GM23338 (cell line): ENCODE data around the gene PPP1R9B.

Experiments
- CREB1 ChIP-seq: fragments of 250-450 bp; sonication (Bioruptor Pico); IDR thresholded peaks from 2 replicates; pipeline ENCODE4 v1.5.0; 2020; ENCODE audit warnings: low read depth, mild to moderate bottlenecking, moderate library complexity
- CTCF ChIP-seq, 2 experiments: fragments of 200-600 bp in 1 of 2; sonication (generic) in 1 of 2; conservative IDR thresholded peaks; 2 replicates each; pipeline versions ENCODE4 v1.5.1 to v1.6.1; 2016 to 2017; ENCODE audit warnings: antibody characterized with exemption in 2 of 2, low read depth in 2 of 2, mild to moderate bottlenecking in 2 of 2, moderate library complexity in 1 of 2
- EZH2 ChIP-seq: fragments of 200-600 bp; sonication (generic); IDR thresholded peaks from one replicate; pipeline ENCODE4 v1.8.0; 2017; ENCODE audit warnings: antibody characterized with exemption, mild to moderate bottlenecking, low read depth; ENCODE audit not compliant: unreplicated experiment
- EZH2phosphoT487 ChIP-seq: fragments of 200-600 bp; sonication (generic); IDR thresholded peaks from one replicate; pipeline ENCODE4 v1.8.1; 2018; ENCODE audit warnings: antibody characterized with exemption; ENCODE audit not compliant: unreplicated experiment
- POLR2AphosphoS5 ChIP-seq: IDR thresholded peaks from 2 replicates; pipeline ENCODE4 v1.6.1; 2016; ENCODE audit warnings: antibody characterized with exemption, low read depth
- STAT1 ChIP-seq: IDR thresholded peaks from one replicate; pipeline ENCODE4 v1.6.1; 2016; ENCODE audit warnings: antibody characterized with exemption; ENCODE audit not compliant: unreplicated experiment
- ZNF331 ChIP-seq: fragments of 250-450 bp; sonication (Bioruptor Pico); IDR thresholded peaks from 2 replicates; pipeline ENCODE4 v1.5.0; 2020; ENCODE audit warnings: low read depth, mild to moderate bottlenecking, moderate library complexity
- TF ChIP-seq, protein P1 (sequence below): IDR thresholded peaks from one replicate; pipeline ENCODE4 v1.6.1; 2018; ENCODE audit warnings: antibody characterized with exemption; ENCODE audit not compliant: unreplicated experiment

DNA sequence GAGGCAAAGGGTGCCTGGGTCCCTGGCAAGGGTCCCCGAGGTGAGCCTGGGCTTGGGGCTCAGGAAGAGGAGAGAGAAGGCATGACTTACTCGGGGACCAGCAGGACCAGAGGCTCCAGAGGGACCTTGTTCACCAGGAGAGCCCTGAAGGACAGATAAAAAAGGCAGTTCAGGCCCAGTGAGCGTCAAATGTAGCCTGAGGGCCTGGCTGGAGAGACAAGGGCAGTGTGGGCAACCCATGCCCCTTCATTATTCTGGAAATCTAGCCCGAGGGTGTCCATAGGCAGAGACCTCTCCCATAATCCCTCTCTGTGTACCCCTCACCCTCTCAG is 36.9 kb upstream of the PPP1R9B start:
- TF ChIP-seq EZH2 (no peak), ZNF331 (no peak), CTCF (conservative IDR thresholded peaks at IDR 0.05; ENCODE audit: low read depth in 2 of 2) (no peak), POLR2AphosphoS5 (no peak), CREB1 (no peak), EZH2phosphoT487 (no peak), STAT1 (no peak)
- TF ChIP-seq, protein P1, sequence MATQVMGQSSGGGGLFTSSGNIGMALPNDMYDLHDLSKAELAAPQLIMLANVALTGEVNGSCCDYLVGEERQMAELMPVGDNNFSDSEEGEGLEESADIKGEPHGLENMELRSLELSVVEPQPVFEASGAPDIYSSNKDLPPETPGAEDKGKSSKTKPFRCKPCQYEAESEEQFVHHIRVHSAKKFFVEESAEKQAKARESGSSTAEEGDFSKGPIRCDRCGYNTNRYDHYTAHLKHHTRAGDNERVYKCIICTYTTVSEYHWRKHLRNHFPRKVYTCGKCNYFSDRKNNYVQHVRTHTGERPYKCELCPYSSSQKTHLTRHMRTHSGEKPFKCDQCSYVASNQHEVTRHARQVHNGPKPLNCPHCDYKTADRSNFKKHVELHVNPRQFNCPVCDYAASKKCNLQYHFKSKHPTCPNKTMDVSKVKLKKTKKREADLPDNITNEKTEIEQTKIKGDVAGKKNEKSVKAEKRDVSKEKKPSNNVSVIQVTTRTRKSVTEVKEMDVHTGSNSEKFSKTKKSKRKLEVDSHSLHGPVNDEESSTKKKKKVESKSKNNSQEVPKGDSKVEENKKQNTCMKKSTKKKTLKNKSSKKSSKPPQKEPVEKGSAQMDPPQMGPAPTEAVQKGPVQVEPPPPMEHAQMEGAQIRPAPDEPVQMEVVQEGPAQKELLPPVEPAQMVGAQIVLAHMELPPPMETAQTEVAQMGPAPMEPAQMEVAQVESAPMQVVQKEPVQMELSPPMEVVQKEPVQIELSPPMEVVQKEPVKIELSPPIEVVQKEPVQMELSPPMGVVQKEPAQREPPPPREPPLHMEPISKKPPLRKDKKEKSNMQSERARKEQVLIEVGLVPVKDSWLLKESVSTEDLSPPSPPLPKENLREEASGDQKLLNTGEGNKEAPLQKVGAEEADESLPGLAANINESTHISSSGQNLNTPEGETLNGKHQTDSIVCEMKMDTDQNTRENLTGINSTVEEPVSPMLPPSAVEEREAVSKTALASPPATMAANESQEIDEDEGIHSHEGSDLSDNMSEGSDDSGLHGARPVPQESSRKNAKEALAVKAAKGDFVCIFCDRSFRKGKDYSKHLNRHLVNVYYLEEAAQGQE: no peak
